ENCODE data around the gene LTBP3. TPM values are rescaled to one million over a fixed set of nuclear protein-coding genes. Genes with fewer than 3 reads are reported as not detected.

LTBP3 gene
- total and polyA plus RNA-seq, 2 of the 4 experiments (the other 2 are of a cell fraction) = 6.6 to 145 TPM

DNA sequence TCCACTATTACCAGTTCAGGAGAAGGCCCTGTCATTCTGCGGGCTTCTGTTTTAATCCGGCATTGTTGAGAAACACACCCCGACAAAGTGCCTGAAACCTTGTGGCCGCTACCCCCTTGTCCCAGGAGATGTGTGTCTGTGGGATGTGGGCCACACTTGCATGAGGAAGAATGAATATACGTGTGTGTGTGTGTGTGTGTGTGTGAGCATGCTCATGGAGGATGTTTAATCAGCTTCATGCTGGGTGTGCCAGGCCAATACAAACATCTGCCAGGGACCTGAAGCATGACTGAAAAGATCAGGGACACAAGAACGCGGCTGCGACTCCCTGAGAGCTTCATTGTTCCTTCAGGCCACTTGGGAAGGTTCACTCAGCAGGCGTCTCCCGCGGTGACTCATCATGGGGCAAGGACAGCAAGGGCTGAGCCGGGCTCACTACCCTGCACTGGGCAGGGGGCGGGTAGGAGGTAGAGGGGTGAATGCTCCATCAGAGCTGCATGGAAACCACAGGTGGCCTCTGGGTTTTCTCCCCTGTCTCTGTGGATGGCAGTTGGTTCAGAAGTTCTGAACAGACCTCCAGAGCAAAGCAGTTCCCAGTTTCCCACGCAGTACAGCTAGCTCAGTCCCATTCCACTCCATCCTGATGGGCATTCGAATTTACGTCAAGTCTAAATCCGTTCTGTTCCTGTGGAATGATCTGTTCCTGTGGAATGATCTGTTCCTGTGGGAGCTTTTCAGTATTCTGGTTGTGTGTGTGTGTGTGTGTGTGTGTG lies 66.4 kb downstream of the LTBP3 start (continued):
- TF ChIP-seq MAZ (IDR thresholded peaks at IDR 0.05; ENCODE audit: borderline replicate concordance, low read depth, low read length) (0 out of 2 replicates have a peak, but pooled peaks have one; percentile 7), MXI1 (IDR thresholded peaks at IDR 0.05; ENCODE audit: borderline replicate concordance, low read depth, low read length) (no peak; the same call in 1 of the 2 replicates), SMC3 (IDR thresholded peaks at IDR 0.05; ENCODE audit: low read depth, low read length) (no peak)

GRCh38 chr11:65491163-65491465 lies 67.0 kb downstream of the LTBP3 start:
- in situ Hi-C loops (cut with MboI; ENCODE audit: low sequenced_read_pairs) = no loop called here
- Histone ChIP-seq H2BK120ac (ENCODE audit: low read depth, low read length) (peak overlapping the region; percentile 99), H3K9me1 (ENCODE audit: insufficient read depth, low read length) (peaks cover 23% of the 10 kb centered on the region), H3K56ac (ENCODE audit: extremely low read depth, insufficient read depth, low read length) (peak overlapping the region; percentile 92), H2BK5ac (ENCODE audit: low read depth, low read length, poor library complexity, severe bottlenecking) (peak overlapping the region; percentile 98), H2AFZ (replicated peaks; ENCODE audit: low read length, poor library complexity) (peak overlapping the region; percentile 66), H3K27ac (ENCODE audit: insufficient read depth, low read length) (peak overlapping the region; percentile 98), H2BK20ac (ENCODE audit: low read depth, low read length) (peak overlapping the region; percentile 76), H3K18ac (ENCODE audit: low read depth, low read length) (peak overlapping the region; percentile 91), H3K4me3 (ENCODE audit: insufficient read depth, low read depth, low read length) (no peak overlapping the region), H4K91ac (ENCODE audit: insufficient read depth, low read depth, low read length) (peak overlapping the region; percentile 96), H3K36me3 (ENCODE audit: control insufficient read depth, insufficient read depth, low read length) (no peaks in the 10 kb centered on the region), H2BK15ac (ENCODE audit: low read depth, low read length) (peak overlapping the region; percentile 95), H3K4ac (ENCODE audit: low read depth, low read length) (peak overlapping the region; percentile 100), H3K4me2 (ENCODE audit: low read depth, low read length) (no peak overlapping the region), H4K8ac (ENCODE audit: low read depth in 2 of 2, low read length in 2 of 2) (peak overlapping the region; percentile 56 to 97), H4K5ac (ENCODE audit: low read depth, low read length) (peak overlapping the region; percentile 15), H3K79me1 (ENCODE audit: low read depth in 1 of 2, low read length in 2 of 2) (peaks cover 18 to 63% of the 10 kb centered on the region in 2 experiments), H3K9ac (ENCODE audit: low read depth, low read length) (peak overlapping the region; percentile 56; the same call in 1 of the 2 replicates), H3K23ac (ENCODE audit: low read depth, low read length) (peak overlapping the region; percentile 98), H3K9me3 (ENCODE audit: control insufficient read depth, insufficient read depth, low read length) (no peaks in the 10 kb centered on the region), H2AK9ac (replicated peaks; ENCODE audit: low read depth, low read length, poor library complexity) (peak overlapping the region; percentile 93), H4K20me1 (ENCODE audit: insufficient read depth, low read length) (no peaks in the 10 kb centered on the region; the same call in 1 of the 2 replicates), H2AK5ac (ENCODE audit: low read depth, low read length) (peak overlapping the region; percentile 100), H3K14ac (replicated peaks; ENCODE audit: low read depth, low read length) (peak overlapping the region; percentile 99), H3K27me3 (ENCODE audit: control insufficient read depth, insufficient read depth, low read length) (no peaks in the 10 kb centered on the region), H3K4me1 (ENCODE audit: control insufficient read depth, insufficient read depth, low read length) (peaks cover 55% of the 10 kb centered on the region)
- intact Hi-C loops (cut with micrococcal nuclease) = no loop called here
- ATAC-seq (ENCODE audit: low read depth) (no peak), DNase-seq (no peak)
- CTCF ChIA-PET = interaction anchor here (1.0 to 2.4 kb wide), 2 partner anchors 10 to 12 kb away, joined by 3 to 11 read pairs; no protein-coding TSS in a partner anchor
- POLR2A ChIA-PET (ENCODE audit: unreplicated experiment) = interaction anchor here (0.9 to 9.6 kb wide), 4 partner anchors 12 to 68 kb away, joined by 4 to 400 read pairs (median 17); partner anchors contain the start of genes MALAT1 and NEAT1
- dilution Hi-C loops (cut with HindIII; ENCODE audit: low sequenced_read_pairs, unreplicated experiment) = no loop called here
- TF ChIP-seq CEBPB (IDR thresholded peaks at IDR 0.05; ENCODE audit: low read depth, low read length) = no peak
- TF ChIP-seq RCOR1 (IDR thresholded peaks at IDR 0.05; ENCODE audit: insufficient replicate concordance, low read length) = no peak
- TF ChIP-seq CTCF (conservative IDR thresholded peaks at IDR 0.05; ENCODE audit: low read depth, low read length) = no peak
- no peak for TF ChIP-seq POLR2A (IDR thresholded peaks at IDR 0.05; ENCODE audit: low read depth, low read length)
- TF ChIP-seq RAD21 (IDR thresholded peaks at IDR 0.05; ENCODE audit: low read length) = no peak
- no peak for TF ChIP-seq SMC3 (IDR thresholded peaks at IDR 0.05; ENCODE audit: low read depth, low read length)
- no peak for TF ChIP-seq USF2 (IDR thresholded peaks at IDR 0.05; ENCODE audit: low read depth, low read length)
- TF ChIP-seq MAZ (IDR thresholded peaks at IDR 0.05; ENCODE audit: borderline replicate concordance, low read depth, low read length) = no peak
- TF ChIP-seq NFE2L2 (IDR thresholded peaks at IDR 0.05; ENCODE audit: low read depth, low read length) = no peak
- no peak for TF ChIP-seq MXI1 (IDR thresholded peaks at IDR 0.05; ENCODE audit: borderline replicate concordance, low read depth, low read length)
- no TSS peak for BruUV-seq (replicated peaks)
- WGBS, 2 experiments (ENCODE audit: extremely low coverage in 2 of 2, insufficient read length in 1 of 2) = 60% methylated on average over 1 of the region's 3 CpGs; no CpG with 5 or more reads in 1 of the 2 experiments

Measured in IMR-90 (cell line).